Measurements from ENCODE around the gene XPO4.
"Not testable (repeated sequence)": the region's sequence is repeated elsewhere in the genome, so short reads cannot be mapped to it uniquely, and the experiment has no call there.

XPO4 gene

DNA sequence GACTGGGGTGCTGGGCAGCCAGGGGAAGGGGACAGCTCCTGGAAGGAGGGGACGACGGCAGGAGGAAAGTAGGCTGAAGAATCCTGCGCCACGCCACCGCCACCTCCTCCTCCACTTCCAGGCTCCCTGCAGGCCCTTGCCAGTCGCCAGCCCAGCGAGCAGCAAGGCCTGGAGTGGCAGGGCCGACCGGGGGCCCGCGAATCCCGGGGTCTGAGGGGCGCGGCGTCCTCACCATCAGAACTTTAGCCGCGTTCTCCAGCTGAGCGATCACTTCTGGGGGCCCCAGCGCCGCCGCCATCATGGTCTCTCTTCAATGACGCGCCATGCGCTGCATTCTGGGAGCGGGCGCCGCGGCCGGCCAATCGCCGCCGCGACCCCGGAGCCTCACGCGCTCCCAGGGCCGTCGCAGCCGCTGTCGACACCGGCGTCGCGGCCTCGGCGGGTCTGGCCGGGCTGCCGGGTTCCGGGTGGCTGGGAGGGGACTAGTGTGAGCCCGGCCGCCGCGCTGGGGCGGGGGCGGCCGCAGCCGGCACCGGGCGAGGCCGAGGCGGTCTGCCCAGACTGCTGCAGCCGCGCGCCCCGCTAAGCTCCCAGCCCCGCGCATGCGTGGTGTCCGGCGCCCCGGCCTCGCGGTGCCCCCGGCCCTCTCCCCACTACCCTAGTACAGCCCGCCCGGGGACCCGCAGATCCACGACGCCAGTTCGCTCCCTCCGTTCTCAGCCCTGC lies at the start of gene XPO4:
XPO4 (minus strand) TSS at position 309 of the 726 bp plus-strand sequence; CDS start at position 301, 8 bp downstream.
- peak; percentile 16 to 46 for DNase-seq

DNA sequence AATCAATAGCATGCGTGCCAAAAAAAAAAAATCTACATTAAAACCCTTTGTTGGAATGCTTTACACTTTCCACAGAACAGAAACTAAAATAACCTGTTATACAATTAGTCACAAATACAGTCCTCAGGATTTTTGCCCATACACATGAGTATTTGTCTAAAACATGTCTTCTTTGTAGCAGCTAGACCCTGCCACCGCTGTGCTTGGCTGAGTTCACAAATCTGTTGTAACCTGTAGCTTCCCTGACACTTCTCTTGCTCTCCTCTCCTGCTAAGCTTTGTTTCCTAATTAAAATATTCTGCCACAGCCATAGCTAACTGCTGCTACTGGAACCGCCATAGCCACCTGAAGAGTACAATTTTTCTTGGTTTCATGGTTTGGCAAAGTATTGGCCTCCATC lies 45.5 kb upstream of the XPO4 start:
- DNase-seq = not testable (repeated sequence)

DNA sequence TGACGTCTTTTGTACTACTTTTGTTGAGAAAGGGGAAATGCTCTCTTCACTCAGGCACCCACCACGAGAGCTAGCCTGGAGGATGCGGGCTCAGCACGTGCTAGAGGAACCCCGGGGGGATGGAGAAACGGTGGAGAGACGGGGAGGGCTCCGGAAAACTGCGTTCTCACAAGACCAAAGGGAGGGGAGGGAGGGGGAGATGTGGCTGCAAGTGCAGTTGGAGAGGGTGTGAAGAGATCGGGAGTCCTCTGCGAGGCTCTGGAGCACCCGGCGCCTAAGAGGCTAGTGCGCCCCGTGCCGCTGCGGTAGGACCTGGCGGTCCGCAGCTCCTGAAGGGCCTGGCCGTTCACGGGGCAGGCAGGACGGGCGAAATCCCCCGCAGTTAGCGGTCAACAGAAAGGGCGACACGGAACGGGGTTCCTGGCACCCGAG lies 43.4 kb upstream of the XPO4 start:
- no peak for DNase-seq

DNA sequence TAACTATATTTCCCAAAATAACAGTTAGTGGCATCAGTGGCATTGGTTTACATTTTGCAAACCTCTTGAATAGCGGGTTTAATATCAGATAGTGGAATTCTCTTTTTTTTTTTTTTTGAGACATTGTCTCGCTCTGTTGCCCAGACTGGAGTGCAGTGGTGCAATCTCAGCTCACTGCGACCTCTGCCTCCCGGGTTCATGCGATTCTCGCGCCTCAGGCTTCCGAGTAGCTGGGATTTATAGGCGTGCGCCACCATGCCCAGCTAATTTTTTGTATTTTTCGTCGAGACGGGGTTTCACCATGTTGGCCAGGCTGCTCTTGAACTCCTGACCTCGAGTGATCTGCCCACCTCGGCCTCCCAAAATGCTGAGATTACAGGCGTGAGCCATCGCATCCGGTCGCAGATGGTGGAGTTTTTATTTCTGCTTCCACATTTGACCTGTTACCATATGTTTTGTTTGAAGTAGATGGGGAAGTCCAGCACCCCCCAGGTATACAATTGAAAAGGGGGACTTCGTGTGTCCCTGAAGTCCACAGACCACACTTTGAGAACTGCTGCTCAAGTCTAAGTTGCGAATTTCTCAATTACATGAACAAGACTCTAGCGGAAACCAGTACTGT lies 40.5 kb upstream of the XPO4 start:
- DNase-seq = no peak

DNA sequence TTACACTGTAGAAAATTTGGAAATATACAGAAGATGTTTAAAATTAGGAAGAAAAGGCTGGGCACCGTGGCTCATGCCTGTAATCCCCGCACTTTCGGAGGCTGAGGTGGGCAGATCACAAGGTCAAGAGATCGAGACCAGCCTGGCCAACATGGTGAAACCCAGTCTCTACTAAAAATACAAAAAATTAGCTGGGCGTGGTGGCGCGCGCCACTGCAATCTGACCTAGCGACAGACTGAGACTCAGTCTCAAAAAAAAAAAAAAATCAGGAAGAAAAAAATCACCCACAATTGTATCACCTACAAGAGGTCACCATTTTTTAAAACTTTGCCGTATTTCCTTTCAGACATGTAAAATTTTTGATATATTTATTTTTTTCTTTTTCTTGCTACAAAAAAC lies 38.0 kb upstream of the XPO4 start:
- not testable (repeated sequence) for DNase-seq

DNA sequence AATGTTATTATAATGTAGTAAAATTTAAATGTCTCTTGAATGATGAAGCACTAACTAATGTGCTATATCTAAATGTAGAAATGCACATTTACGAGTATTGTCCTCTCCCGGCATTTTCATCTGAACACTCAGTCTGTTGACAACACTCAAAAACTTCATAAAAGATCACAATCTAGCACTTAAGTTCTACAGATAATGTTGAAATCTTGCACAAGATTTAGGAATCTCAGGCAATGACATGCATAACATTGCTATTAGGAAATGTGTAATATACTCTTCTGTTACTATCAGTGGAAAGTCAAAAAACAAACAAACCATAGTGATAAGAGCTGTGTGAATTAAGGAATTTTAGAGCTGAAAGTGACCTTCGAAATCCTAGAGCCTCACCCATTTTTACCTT lies 37.5 kb upstream of the XPO4 start:
- DNase-seq = no peak

DNA sequence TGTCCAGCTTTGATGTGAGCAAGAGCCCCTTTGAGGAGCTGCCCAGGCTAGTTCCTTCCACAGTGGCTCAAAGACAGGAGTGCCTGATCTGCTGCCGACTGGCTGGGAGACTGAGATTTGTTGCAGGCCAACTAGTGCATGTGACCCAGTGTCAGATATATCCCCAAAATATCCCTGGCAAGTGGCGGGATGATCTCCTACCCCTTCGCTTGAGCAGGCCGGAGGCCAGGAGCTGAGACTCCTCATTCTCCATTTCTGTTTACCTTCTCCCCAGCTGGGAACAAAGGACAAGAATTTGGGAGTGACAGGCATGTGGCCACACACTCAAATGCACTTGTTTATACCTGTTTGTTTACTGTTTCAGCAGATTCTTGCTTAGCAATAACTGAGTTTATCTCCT lies 37.1 kb upstream of the XPO4 start:
- no peak for DNase-seq

DNA sequence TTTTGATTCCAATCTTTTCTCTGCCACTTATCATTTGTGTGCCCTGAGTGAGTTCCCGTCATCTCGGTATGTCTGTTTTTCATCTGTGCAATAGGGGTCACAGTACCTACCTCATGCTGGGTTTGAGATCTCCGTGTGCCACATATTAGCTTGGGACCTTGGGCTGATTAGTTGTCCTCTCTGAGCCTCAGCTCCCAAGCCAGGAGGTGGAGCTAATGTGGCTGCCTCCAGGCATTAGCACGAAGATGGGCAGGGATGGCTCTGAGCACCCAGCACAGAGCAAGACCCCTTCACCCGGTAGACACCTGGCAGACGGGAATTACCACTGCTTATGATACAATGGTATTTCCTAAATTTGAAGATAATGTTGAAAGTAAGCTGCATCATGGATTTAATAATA lies 35.8 kb upstream of the XPO4 start:
- no peak for DNase-seq

DNA sequence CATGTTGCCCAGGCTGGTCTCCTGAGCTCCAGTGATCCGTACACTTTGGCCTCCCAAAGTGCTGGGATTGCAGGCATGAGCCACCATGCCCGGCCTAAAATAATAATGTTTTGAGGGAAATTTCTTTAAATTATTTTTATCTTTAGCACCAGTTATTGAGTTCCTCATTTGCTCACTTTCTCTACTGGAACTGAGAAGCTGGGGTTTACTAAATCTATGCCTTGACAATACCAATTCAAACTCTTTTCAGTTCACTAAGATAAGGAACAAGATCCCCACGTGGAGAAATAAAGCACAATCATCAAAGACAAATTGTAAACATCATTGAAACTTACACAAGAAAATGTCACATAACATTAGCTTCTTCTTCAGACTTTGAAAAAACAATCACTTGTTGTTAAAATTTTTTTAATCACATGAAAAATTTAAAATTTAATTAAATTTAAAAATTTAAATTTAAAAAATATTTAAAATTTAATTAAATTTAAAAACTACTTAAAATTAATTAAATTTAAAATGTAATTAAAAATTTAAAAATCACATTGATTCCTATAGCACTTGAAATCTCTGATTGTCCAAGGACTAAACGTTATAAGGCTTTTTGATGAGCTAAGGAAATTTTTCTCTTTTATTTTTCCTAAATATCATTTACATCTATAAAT lies 25.2 kb upstream of the XPO4 start:
- no peak for DNase-seq

DNA sequence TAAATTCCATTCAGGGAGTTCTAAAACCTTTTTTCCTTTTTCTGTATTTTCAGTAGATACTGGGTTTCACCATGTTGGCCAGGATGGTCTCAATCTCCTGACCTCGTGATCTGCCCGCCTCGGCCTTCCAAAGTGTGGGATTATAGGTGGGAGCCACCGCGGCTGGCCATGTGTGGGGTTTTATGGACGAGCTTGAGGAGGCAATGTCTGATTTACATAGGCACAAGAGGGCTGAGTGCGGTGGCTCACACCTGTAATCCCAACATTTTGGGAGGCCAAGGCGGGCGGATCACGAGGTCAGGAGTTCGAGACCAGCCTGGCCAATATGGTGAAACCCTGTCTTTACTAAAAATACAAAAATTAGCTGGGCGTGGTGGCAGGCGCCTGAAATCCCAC lies 22.8 kb upstream of the XPO4 start:
- DNase-seq = not testable (repeated sequence)

DNA sequence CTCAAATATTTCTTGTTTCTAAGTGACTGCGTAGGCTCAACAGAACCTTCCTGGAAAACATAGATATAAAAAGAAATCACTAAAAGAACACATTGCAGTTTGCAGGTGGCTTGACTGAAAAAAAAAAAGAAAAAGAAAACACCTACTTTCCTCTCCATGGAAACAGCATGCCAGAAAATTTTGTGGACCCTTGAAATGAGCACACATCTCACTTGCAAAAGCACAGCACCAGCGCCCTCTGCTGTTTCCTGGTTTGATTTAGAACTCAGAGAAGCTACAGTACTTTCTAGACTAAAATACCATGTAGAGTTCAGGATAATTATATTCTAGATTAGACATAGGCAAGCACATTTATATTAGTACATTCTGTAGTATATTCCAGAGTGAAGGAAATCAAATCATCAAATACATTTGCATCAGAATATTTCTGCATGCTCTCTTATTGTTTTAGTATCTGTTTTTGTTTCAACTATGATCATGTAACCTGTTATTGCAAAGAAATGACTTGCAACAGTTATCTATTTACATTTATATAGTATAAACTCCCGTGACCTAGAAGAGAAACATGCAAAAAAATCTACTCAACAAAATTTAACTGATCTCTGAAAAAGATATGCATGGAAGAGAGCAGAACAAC lies 22.3 kb upstream of the XPO4 start:
- peak; percentile 2 to 33 for DNase-seq

DNA sequence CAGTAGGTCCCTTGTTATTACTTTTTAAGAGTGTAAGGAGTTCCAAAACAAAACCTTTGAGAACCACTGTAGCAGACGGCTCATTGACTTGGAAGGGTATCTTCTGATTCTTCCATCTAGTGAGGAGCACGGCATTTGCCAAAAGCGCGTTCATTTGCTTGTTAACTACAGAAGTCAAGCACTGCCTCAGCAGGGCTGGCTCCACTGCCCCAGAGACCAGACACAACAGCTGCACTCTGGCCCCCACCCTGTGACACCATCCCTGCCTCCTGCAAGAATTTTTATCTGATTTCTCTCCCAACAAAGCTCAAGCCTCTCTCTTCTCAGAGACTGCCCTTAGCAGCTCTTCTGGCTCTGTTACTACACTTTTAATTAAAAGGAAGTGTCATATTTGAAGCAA lies 20.7 kb upstream of the XPO4 start:
- DNase-seq = no peak

DNA sequence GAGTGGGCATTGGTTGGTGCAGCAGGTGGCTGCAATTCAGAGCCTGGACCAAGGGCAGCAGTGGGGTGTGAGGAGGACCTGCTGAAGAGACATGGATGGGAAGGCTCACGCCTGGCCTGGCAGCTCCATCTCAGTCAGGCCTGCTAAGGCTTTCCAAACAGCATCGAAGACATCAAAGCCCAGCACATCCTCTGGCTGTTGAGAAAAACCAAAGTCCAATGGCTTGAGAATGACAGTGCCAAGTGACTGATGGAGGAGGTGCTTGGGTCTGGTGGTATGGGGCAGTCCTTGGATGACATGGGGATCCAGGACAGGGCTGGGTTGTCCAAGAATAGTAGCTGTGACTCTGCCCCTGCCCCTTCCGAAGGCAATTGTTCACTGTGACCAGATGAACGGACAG lies 19.0 kb upstream of the XPO4 start:
- DNase-seq = no peak

DNA sequence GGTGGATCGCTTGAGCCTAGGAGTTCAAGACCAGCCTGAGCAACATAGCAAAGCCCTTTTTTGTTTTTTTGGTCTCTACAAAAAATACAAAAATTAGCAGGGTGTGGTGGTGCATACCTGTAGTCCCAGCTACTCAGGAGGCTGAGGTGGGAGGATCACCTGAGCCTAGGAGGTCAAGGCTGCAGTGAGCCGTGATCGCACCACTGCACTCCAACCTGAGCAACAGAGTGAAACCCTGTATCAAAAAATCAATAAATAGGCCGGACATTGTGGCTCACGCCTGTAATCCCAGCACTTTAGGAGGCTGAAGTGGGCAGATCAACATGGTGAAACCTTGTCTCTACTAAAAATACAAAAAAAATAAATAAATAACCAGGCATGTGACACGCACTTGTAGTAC lies 13.1 kb upstream of the XPO4 start:
- not testable (repeated sequence) for DNase-seq

DNA sequence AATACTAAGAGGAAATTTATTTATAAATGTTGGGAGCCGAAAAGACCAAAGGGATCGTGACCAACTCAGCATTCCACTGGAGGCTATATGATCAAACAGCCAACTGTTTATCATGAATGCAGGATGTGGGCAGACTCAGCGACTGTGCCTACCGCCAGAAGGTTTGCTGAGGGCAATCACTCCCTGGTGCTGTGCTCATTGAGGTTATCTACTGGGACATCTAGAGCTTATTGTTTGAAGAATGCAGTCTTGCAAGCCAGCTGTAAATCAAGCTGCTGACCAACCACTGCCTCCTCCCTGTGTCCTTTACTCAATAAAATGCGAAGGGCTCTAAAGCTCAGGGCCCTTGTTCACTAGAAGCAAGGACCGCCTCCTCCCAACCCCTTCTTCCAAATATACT lies 8.5 kb upstream of the XPO4 start:
- no peak for DNase-seq

DNA sequence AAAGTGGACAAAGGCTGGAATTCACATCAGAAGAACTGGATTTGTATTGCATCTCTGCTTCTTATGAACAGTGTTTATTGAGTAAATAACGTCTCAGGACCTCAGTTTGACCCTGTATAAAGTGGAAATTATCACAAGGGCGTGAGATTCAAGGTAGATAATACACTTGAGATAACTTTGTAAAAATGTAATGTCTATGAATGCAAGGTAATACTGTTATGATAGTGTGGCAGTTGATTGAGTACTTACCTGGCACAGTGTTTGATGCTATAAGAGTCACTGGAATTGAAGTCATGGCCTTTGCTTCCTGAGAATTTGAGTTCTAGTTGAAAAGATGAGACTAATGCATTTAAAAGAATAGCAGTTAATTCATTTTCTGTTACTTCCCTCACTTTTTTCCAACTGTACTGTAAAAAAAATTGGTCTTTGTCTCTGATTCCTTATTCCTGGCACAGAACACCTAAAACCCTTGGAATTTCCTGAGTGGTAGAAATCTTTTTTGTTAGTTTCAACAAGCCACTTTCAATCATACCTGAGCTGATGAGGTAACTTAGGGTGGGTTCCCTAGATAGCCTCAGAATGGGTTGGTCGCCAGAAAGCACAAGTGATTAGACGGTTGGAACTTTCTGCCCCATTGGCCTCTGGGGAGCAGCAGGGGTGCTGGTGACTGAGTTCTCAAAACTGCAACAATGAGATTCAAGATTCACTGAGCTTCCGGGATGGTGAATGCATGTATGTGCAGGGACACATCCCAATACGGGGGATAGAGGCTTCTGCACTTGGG lies 6.4 kb upstream of the XPO4 start:
- no peak for DNase-seq

DNA sequence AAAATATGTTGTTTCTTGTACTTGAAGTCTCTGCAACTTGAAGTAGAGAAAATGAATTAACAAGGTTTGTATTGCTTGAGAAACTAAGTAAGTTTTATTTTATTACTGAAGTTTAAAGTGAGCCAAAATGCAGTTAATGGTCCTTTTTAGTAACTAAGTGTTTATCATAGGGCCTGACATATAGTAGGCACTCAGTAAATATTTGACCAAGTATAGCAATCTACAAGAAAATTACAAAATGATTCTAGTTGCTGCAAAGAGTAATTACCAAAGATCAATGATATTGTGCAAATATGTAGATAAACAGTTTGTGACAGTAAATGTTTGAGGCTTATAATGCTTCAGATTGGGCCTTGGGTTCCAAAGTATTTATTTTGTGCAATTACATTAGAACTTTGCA lies 2.4 kb upstream of the XPO4 start:
- DNase-seq = no peak

DNA sequence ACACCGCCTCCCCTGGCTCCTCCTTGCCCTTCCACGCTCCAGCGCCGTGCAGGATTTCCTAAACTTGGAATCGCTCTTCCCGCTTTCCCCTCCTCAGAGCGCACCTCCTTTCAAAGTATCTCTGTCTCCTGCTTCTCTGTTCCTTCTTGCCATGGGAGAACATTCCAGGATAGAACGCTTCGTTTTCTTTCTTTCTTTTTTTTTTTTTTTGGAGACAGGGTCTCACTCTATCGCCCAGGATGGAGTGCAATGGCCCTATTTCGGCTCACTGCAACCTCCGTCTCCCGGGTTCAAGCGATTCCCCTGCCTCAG lies 574 bp upstream of the XPO4 start:
- DNase-seq = no peak

DNA sequence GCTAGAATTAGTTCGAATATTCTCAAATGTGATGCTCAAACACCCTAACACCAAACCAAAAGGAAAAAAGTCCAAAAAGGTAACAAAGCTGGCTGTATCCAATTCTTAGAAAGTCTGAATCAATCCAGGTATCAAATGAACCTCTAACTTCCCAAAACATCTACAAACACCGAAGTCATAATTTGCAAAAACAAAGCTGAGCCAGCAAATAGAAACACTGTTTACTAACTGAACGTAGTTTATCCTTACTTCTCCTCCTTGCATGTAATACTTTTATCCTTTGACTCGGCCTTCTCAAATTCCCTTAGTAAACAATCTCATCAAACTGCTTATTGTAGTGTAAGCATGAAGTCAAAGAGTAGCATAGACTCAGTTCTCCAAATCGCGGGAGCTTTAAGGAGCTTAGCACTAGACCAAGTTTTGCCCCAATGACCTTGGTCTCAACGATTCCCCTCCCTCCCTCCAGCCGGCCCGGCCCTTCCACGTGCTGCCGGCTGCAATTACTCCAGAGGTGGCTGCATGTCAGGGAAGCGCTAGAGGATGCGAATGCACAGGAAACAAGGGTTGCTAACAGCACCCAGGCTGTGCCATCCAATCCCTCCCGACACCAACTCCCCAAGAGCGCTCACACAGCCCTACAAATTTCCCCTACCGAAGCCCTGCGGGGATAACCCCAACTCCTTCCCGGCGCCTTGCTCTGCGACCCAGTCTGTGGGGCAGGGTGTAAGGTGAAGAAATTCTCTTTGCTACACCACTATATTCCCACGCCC lies 693 bp downstream of the XPO4 start:
- no peak for DNase-seq

DNA sequence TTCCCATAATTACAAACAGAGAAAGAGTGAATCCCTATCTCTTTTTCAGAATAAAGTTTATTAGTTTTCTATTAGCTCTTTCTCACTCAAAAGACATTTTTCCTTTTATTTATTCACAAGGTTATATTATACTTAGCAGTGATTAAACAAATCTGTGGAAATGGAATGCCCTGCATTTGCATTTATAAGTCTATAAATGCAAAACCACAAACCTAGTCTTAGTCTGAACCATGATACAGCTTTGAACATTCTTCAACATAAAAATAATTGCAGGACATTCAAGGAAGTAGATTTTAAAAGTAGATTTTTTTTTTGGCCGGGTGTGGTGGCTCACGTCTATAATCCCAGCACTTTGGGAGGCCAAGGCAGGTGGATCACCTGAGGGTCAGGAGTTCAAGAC lies 8.3 kb downstream of the XPO4 start:
- DNase-seq = no peak

DNA sequence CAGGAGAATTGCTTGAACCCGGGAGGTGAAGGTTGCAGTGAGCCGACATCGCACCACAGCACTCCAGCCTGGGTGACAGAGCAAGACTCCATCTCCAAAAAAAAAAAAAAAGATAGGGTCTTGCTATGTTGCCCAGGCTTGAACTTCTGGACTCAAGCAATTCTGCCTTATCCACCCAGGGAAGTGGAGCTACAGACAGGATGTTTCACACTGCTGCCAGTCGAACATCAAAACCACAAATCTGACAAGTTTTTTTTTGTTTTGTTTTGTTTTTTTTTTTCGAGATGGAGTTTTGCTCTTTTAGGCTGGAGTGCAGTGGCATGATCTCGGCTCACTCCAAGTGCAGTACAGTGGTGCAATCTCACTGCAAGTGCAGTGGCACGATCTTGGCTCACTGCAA lies 10.8 kb downstream of the XPO4 start:
- no peak for DNase-seq

DNA sequence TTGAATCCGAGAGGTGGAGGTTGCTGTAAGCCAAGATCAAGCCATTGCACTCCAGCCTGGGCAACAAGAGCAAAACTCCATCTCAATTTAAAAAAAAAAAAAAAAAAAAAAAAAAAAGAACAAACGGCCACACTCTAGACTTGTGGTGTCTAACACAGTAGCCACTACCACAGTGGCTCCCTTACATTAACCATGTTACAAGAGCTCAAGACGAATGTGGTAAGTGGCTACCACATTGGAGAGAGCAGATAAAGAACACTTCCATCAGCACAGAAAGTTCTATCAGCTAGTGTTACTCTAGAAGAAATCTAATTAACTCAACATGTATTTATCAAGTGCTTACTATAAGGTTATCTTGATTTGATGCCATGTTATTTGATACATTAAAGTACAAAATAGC lies 11.5 kb downstream of the XPO4 start:
- DNase-seq = no peak

Data from NCI-H187 (cell line).